SK-N-SH treated with all-trans-retinoic acid at 6 μM for 48 hours (cell line): Measurements from ENCODE around the gene GCSH.

Experiments used
- ATAC-seq: fragments of 200-7000 bp; cut with Tn5 transposase; 3 replicates; pipeline ENCODE4 v1.9.1; 2020; ENCODE audit warnings: mild to moderate bottlenecking, moderate library complexity
- ARNTL ChIP-seq: fragments of 450-650 bp; formaldehyde crosslinking; IDR thresholded peaks from 2 replicates; pipeline ENCODE4 v1.5.0; 2020; ENCODE audit warnings: low read depth, mild to moderate bottlenecking, moderate library complexity, borderline replicate concordance
- BACH2 ChIP-seq: fragments of 250-450 bp; sonication (Bioruptor Pico); IDR thresholded peaks from 2 replicates; pipeline ENCODE4 v1.9.0; 2021; ENCODE audit warnings: mild to moderate bottlenecking, borderline replicate concordance
- CSDC2 ChIP-seq: fragments of 250-450 bp; sonication (Bioruptor Pico); IDR thresholded peaks from 2 replicates; pipeline ENCODE4 v1.5.0; 2020; ENCODE audit warnings: mild to moderate bottlenecking, moderate library complexity
- CSRNP3 ChIP-seq: fragments of 250-450 bp; sonication (Bioruptor Pico); IDR thresholded peaks from 2 replicates; pipeline ENCODE4 v1.5.1; 2021; ENCODE audit warnings: mild to moderate bottlenecking, moderate library complexity
- ESRRG ChIP-seq: fragments of 250-450 bp; sonication (Bioruptor Pico); IDR thresholded peaks from 2 replicates; pipeline ENCODE4 v1.6.1; 2021; ENCODE audit warnings: mild to moderate bottlenecking
- GLIS3 ChIP-seq: fragments of 250-450 bp; sonication (Bioruptor Pico); IDR thresholded peaks from 2 replicates; pipeline ENCODE4 v1.5.0; 2020; ENCODE audit warnings: mild to moderate bottlenecking, moderate library complexity
- ISL1 ChIP-seq: fragments of 250-450 bp; sonication (Bioruptor Pico); IDR thresholded peaks from 2 replicates; pipeline ENCODE4 v2.1.2; 2022; ENCODE audit warnings: mild to moderate bottlenecking, moderate library complexity
- OSR1 ChIP-seq: fragments of 250-450 bp; sonication (Bioruptor Pico); IDR thresholded peaks from 2 replicates; pipeline ENCODE4 v1.8.0; 2022; ENCODE audit warnings: moderate library complexity, mild to moderate bottlenecking, inconsistent platforms
- PATZ1 ChIP-seq: fragments of 250-450 bp; sonication (Bioruptor Pico); IDR thresholded peaks from 2 replicates; pipeline ENCODE4 v1.8.0; 2020; ENCODE audit warnings: mild to moderate bottlenecking, moderate library complexity, borderline replicate concordance
- POU6F1 ChIP-seq: fragments of 250-450 bp; sonication (Bioruptor Pico); IDR thresholded peaks from 2 replicates; pipeline ENCODE4 v1.8.0; 2021; ENCODE audit warnings: low read depth, mild to moderate bottlenecking, moderate library complexity, borderline replicate concordance
- PPARA ChIP-seq: fragments of 250-450 bp; sonication (Bioruptor Pico); IDR thresholded peaks from 2 replicates; pipeline ENCODE4 v1.5.0; 2020; ENCODE audit warnings: mild to moderate bottlenecking, borderline replicate concordance
- RARB ChIP-seq: fragments of 250-450 bp; sonication (Bioruptor Pico); IDR thresholded peaks from 2 replicates; pipeline ENCODE4 v1.8.0; 2021; ENCODE audit warnings: mild to moderate bottlenecking, moderate library complexity
- SNAI2 ChIP-seq: fragments of 250-450 bp; sonication (Bioruptor Pico); IDR thresholded peaks from 2 replicates; pipeline ENCODE4 v1.5.0; 2020; ENCODE audit warnings: mild to moderate bottlenecking, moderate library complexity
- TCF4 ChIP-seq: fragments of 250-450 bp; sonication (Bioruptor Pico); IDR thresholded peaks from 2 replicates; pipeline ENCODE4 v1.8.0; 2021; ENCODE audit warnings: mild to moderate bottlenecking, moderate library complexity, borderline replicate concordance
- TOX ChIP-seq: fragments of 250-450 bp; sonication (Bioruptor Pico); IDR thresholded peaks from 2 replicates; pipeline ENCODE4 v1.8.0; 2021; ENCODE audit warnings: mild to moderate bottlenecking, moderate library complexity, borderline replicate concordance
- ZFP3 ChIP-seq: fragments of 250-450 bp; sonication (Bioruptor Pico); IDR thresholded peaks from 2 replicates; pipeline ENCODE4 v1.5.0; 2020; ENCODE audit warnings: mild to moderate bottlenecking, moderate library complexity
- ZFP30 ChIP-seq: fragments of 450-650 bp; formaldehyde crosslinking; IDR thresholded peaks from 2 replicates; pipeline ENCODE4 v1.5.0; 2022; ENCODE audit warnings: mild to moderate bottlenecking, moderate library complexity
- ZNF565 ChIP-seq: fragments of 450-650 bp; formaldehyde crosslinking; conservative IDR thresholded peaks from 2 replicates; pipeline ENCODE4 v1.5.0; 2020; ENCODE audit warnings: low read depth, mild to moderate bottlenecking, moderate library complexity
- ZNF70 ChIP-seq: fragments of 450-650 bp; formaldehyde crosslinking; IDR thresholded peaks from 2 replicates; pipeline ENCODE4 v1.5.0; 2020; ENCODE audit warnings: mild to moderate bottlenecking, moderate library complexity
- ZNF8 ChIP-seq: fragments of 450-650 bp; formaldehyde crosslinking; IDR thresholded peaks from 2 replicates; pipeline ENCODE4 v1.5.0; 2020; ENCODE audit warnings: mild to moderate bottlenecking, moderate library complexity
- TF ChIP-seq, protein P1 (sequence below): fragments of 250-450 bp; sonication (Bioruptor Pico); IDR thresholded peaks from 2 replicates; pipeline ENCODE4 v1.5.0; 2020; ENCODE audit warnings: mild to moderate bottlenecking, moderate library complexity

Gene GCSH

GRCh38 chr16:81101702-81102101, 5.5 kb upstream of the GCSH start:
- no peak for ATAC-seq
- TF ChIP-seq SNAI2 (CRISPR knock-in tag) = no peak
- TF ChIP-seq ZNF70 (CRISPR knock-in tag) = no peak
- no peak for TF ChIP-seq ESRRG (CRISPR knock-in tag)
- TF ChIP-seq GLIS3 (CRISPR knock-in tag) = no peak
- no peak for TF ChIP-seq POU6F1
- no peak for TF ChIP-seq ZNF8 (CRISPR knock-in tag)
- TF ChIP-seq ZNF565 (CRISPR knock-in tag) = no peak
- TF ChIP-seq CSDC2 (CRISPR knock-in tag) = no peak
- TF ChIP-seq ISL1 (CRISPR knock-in tag) = no peak
- TF ChIP-seq CSRNP3 (CRISPR knock-in tag) = no peak
- no peak for TF ChIP-seq ZFP3 (CRISPR knock-in tag)
- TF ChIP-seq, protein P1, sequence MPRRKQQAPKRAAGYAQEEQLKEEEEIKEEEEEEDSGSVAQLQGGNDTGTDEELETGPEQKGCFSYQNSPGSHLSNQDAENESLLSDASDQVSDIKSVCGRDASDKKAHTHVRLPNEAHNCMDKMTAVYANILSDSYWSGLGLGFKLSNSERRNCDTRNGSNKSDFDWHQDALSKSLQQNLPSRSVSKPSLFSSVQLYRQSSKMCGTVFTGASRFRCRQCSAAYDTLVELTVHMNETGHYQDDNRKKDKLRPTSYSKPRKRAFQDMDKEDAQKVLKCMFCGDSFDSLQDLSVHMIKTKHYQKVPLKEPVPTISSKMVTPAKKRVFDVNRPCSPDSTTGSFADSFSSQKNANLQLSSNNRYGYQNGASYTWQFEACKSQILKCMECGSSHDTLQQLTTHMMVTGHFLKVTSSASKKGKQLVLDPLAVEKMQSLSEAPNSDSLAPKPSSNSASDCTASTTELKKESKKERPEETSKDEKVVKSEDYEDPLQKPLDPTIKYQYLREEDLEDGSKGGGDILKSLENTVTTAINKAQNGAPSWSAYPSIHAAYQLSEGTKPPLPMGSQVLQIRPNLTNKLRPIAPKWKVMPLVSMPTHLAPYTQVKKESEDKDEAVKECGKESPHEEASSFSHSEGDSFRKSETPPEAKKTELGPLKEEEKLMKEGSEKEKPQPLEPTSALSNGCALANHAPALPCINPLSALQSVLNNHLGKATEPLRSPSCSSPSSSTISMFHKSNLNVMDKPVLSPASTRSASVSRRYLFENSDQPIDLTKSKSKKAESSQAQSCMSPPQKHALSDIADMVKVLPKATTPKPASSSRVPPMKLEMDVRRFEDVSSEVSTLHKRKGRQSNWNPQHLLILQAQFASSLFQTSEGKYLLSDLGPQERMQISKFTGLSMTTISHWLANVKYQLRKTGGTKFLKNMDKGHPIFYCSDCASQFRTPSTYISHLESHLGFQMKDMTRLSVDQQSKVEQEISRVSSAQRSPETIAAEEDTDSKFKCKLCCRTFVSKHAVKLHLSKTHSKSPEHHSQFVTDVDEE (CRISPR knock-in tag) = no peak
- TF ChIP-seq ARNTL (CRISPR knock-in tag) = no peak
- TF ChIP-seq PPARA (CRISPR knock-in tag) = no peak
- no peak for TF ChIP-seq RARB (CRISPR knock-in tag)
- TF ChIP-seq, all 23 proteins: peak for 0

GRCh38 chr16:81099958-81100357, 3.8 kb upstream of the GCSH start:
- no peak for ATAC-seq
- TF ChIP-seq ZNF70 (CRISPR knock-in tag) = no peak
- no peak for TF ChIP-seq TCF4 (CRISPR knock-in tag)
- no peak for TF ChIP-seq BACH2 (CRISPR knock-in tag)
- TF ChIP-seq RARB (CRISPR knock-in tag) = no peak
- no peak for TF ChIP-seq SNAI2 (CRISPR knock-in tag)
- no peak for TF ChIP-seq PATZ1 (CRISPR knock-in tag)
- TF ChIP-seq ZFP30 = no peak
- TF ChIP-seq CSDC2 (CRISPR knock-in tag) = no peak
- TF ChIP-seq POU6F1 = no peak
- no peak for TF ChIP-seq ESRRG (CRISPR knock-in tag)

DNA sequence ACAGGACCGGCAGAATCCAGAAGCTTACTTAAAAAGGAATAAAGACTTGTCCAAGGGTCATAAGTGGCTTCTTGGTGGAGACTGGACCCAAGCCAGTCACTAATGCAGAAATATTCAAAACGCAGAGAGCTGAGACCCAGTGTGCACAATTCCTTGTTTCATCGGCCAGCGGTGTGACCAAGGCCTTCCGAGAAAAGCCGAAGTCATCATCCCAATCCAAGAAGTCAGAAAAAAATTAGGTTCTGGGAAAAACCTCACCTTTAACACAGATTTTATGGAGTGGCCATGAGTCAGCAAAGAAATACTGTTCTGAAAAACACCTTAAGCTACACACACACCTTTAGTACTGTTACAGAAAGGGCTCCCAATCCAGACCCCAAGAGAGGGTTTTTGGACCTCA, 1.0 kb upstream of the GCSH start:
- TF ChIP-seq OSR1 (CRISPR knock-in tag) (no peak), TOX (CRISPR knock-in tag) (no peak), TCF4 (CRISPR knock-in tag) (no peak), ISL1 (CRISPR knock-in tag) (no peak), CSDC2 (CRISPR knock-in tag) (no peak), SNAI2 (CRISPR knock-in tag) (no peak)
- ATAC-seq = no peak
